Endothelial cell of umbilical vein (primary cell): Measurements from ENCODE around the gene PLD1. TPM values are rescaled to one million over a fixed set of nuclear protein-coding genes. Genes with fewer than 3 reads are reported as not detected.

ENCODE experiments used
- BruUV-seq: library from RNA; stranded (reverse); fragments of 400-500 nt; replicated peaks from 2 replicates; lab custom pipeline; 2021; lab: Mats Ljungman, UMichigan
- CTCF ChIA-PET: fragments of 300-600, 350-600 bp; sonication (Branson Sonifier 250); formaldehyde crosslinking; loops from one replicate; lab custom pipeline; 2021; ENCODE audit warnings: antibody characterized with exemption, inconsistent platforms; lab: Charles Lee
- POLR2A ChIA-PET: fragments of 300-600, 350-600 bp; sonication (Branson Sonifier 250); formaldehyde crosslinking; loops from one replicate; lab custom pipeline; 2021; ENCODE audit warnings: antibody characterized with exemption, inconsistent platforms; lab: Charles Lee
- DNase-seq: peaks from one replicate; pipeline ENCODE4 v3.0.0-alpha.2; 2011; ENCODE audit warnings: low read depth, low spot score
- FAIRE-seq: peaks from 2 replicates; lab custom pipeline; 2011; peaks lifted over from hg19 to GRCh38; lab: Jason Lieb, UNC
- H2AFZ ChIP-seq: 2 replicates; pipeline ENCODE4 v1.6.0; 2012; ENCODE audit warnings: low read depth, low read length, control low read depth, inconsistent platforms
- H3K27ac ChIP-seq: 2 replicates; pipeline ENCODE4 v1.5.1; 2011; ENCODE audit warnings: low read depth, mild to moderate bottlenecking, control low read depth, low read length, moderate library complexity; ENCODE audit not compliant: insufficient read depth
- H3K27me3 ChIP-seq, 2 experiments: 2 replicates each; pipeline versions ENCODE4 v1.6.0 to v1.6.1; 2011; ENCODE audit warnings: low read length in 2 of 2, mixed read lengths in 1 of 2; ENCODE audit not compliant: control insufficient read depth in 2 of 2, insufficient read depth in 2 of 2
- H3K36me3 ChIP-seq, 2 experiments: 2 replicates in 1 of 2; 3 replicates in 1 of 2; pipeline ENCODE4 v1.5.1; 2011; ENCODE audit warnings: low read length in 2 of 2, mild to moderate bottlenecking in 1 of 2, moderate library complexity in 1 of 2; ENCODE audit not compliant: control insufficient read depth in 2 of 2, insufficient read depth in 2 of 2; ENCODE audit errors: extremely low read depth in 1 of 2
- H3K4me1 ChIP-seq: 3 replicates; pipeline ENCODE4 v1.5.1; 2011; ENCODE audit warnings: mild to moderate bottlenecking, low read length; ENCODE audit not compliant: control insufficient read depth, insufficient read depth; ENCODE audit errors: extremely low read depth
- H3K4me2 ChIP-seq: 2 replicates; pipeline ENCODE4 v1.6.1; 2011; ENCODE audit warnings: low read length, control low read depth, mixed read lengths; ENCODE audit not compliant: insufficient read depth
- H3K4me3 ChIP-seq, 3 experiments: fragments of 200-600 bp in 1 of 3; sonication (generic), shearing (Covaris generic) in 1 of 3; replicated peaks in 1 of 3; 2 replicates each; pipeline ENCODE4 v1.5.1; 2011 to 2016; ENCODE audit warnings: control low read depth in 3 of 3, low read length in 3 of 3, mild to moderate bottlenecking in 2 of 3, inconsistent platforms in 1 of 3, low read depth in 1 of 3, moderate library complexity in 1 of 3; ENCODE audit not compliant: insufficient read depth in 1 of 3
- H3K79me2 ChIP-seq: 2 replicates; pipeline ENCODE4 v1.6.0; 2012; ENCODE audit warnings: low read length, inconsistent platforms; ENCODE audit not compliant: control insufficient read depth, insufficient read depth
- H3K9ac ChIP-seq: replicated peaks from 2 replicates; pipeline ENCODE3; 2011; ENCODE audit warnings: low read length, control low read depth; ENCODE audit not compliant: insufficient read depth; ENCODE audit errors: extremely low read depth
- H3K9me1 ChIP-seq: replicated peaks from 3 replicates; pipeline ENCODE4 v1.6.0; 2011; ENCODE audit warnings: mild to moderate bottlenecking, low read length; ENCODE audit not compliant: control insufficient read depth, insufficient read depth; ENCODE audit errors: extremely low read depth
- H3K9me3 ChIP-seq: replicated peaks from 2 replicates; pipeline ENCODE4 v1.5.1; 2012; ENCODE audit warnings: low read length, inconsistent platforms; ENCODE audit not compliant: control insufficient read depth, insufficient read depth
- H4K20me1 ChIP-seq: replicated peaks from 2 replicates; pipeline ENCODE3; 2011; ENCODE audit warnings: mild to moderate bottlenecking, low read length; ENCODE audit not compliant: control insufficient read depth, insufficient read depth; ENCODE audit errors: extremely low read depth
- CTCF ChIP-seq, 2 donors: IDR thresholded peaks; 1 replicate in 1 of 2; 2 replicates in 1 of 2; pipeline ENCODE4 v1.5.1; 2011; ENCODE audit warnings: low read length in 2 of 2, mild to moderate bottlenecking in 2 of 2, moderate library complexity in 2 of 2, control low read depth in 1 of 2, inconsistent platforms in 1 of 2, low read depth in 1 of 2; ENCODE audit not compliant: insufficient read depth in 1 of 2; ENCODE audit errors: extremely low read depth in 1 of 2
- EZH2 ChIP-seq: IDR thresholded peaks from 2 replicates; pipeline ENCODE4 v1.6.1; 2012; ENCODE audit warnings: borderline replicate concordance, low read depth, mild to moderate bottlenecking, moderate library complexity, low read length, inconsistent platforms; ENCODE audit not compliant: severe bottlenecking
- FOS ChIP-seq: IDR thresholded peaks from 2 replicates; pipeline ENCODE4 v1.6.1; 2011; ENCODE audit warnings: mild to moderate bottlenecking, low read length, moderate library complexity, borderline replicate concordance; ENCODE audit not compliant: insufficient read depth
- GATA2 ChIP-seq: IDR thresholded peaks from 2 replicates; pipeline ENCODE4 v1.7.0; 2011; ENCODE audit warnings: low read depth, mild to moderate bottlenecking, moderate library complexity, mixed read lengths, low read length; ENCODE audit not compliant: insufficient read length, insufficient read depth
- JUN ChIP-seq: IDR thresholded peaks from 2 replicates; pipeline ENCODE4 v1.6.1; 2011; ENCODE audit warnings: borderline replicate concordance, low read depth; ENCODE audit not compliant: insufficient read length, insufficient read depth
- MAX ChIP-seq: IDR thresholded peaks from 2 replicates; pipeline ENCODE4 v1.6.1; 2011; ENCODE audit not compliant: insufficient read depth, insufficient read length
- MYC ChIP-seq: IDR thresholded peaks from one replicate; pipeline ENCODE4 v1.6.1; 2011; ENCODE audit warnings: mild to moderate bottlenecking, low read depth, low read length
- POLR2A ChIP-seq: IDR thresholded peaks from 2 replicates; pipeline ENCODE4 v1.6.1; 2012; ENCODE audit warnings: low read depth, mild to moderate bottlenecking, control low read depth, low read length
- POLR2AphosphoS5 ChIP-seq: IDR thresholded peaks from 2 replicates; pipeline ENCODE4 v1.6.1; 2012; ENCODE audit warnings: low read depth, mild to moderate bottlenecking, control low read depth, low read length, moderate library complexity; ENCODE audit not compliant: insufficient read depth
- dilution Hi-C: fragments of 300-500 bp; cut with MboI; formaldehyde crosslinking; loops from one replicate; pipeline ENCODE4 v1.15.0; 2019; ENCODE audit warnings: low sequenced_read_pairs; ENCODE audit not compliant: extremely low pct_ligation_motif_present
- intact Hi-C: fragments of 100-400 bp; cut with micrococcal nuclease; formaldehyde crosslinking; loops from one replicate; pipeline ENCODE4 v1.10.0; 2022
- polyA plus RNA-seq, 4 experiments: library from polyadenylated mRNA; depleted of rRNA in 3 of 4; stranded (reverse) in 3 of 4; unstranded in 1 of 4; fragments of >200 nt; gene quantifications; 2 replicates each; pipeline versions ENCODE4 v1.2.1 to v1.2.3, GENCODE V29; 2011 to 2012; ENCODE audit warnings: missing spikeins in 1 of 4
- total RNA-seq: library from RNA; stranded (reverse); gene quantifications from 2 replicates; pipeline ENCODE4 v1.2.3, GENCODE V29; 2021

The PLD1 gene
- total and polyA plus RNA-seq, 2 donors (not counting 3 experiments of a cell fraction or from before 2014, with no cell fraction given): 42.0 to 108 TPM

- H3K4me3 ChIP-seq: no peak overlapping the region
- no peaks in the 10 kb centered on the region for H3K27me3 ChIP-seq
- TF ChIP-seq POLR2AphosphoS5: no peak
- no peak for TF ChIP-seq MAX
- TF ChIP-seq GATA2: no peak
- no peak for TF ChIP-seq POLR2A
- TF ChIP-seq FOS: no peak
- TF ChIP-seq MYC: no peak
- no peak for TF ChIP-seq EZH2
- TF ChIP-seq JUN: no peak
- TF ChIP-seq CTCF (IDR thresholded peaks at IDR 0.05; ENCODE audit: extremely low read depth in 1 of 2, insufficient read depth in 1 of 2, low read depth in 1 of 2, low read length in 2 of 2): no peak
- H3K79me2 ChIP-seq: peaks cover 50% of the 10 kb centered on the region
- ChIA-PET POLR2A (interaction anchor here (0.6 to 2.6 kb wide), 3 partner anchors 14 to 24 kb away, joined by 3 to 11 read pairs (median 3); no protein-coding TSS in a partner anchor), CTCF (interaction anchor here (1.0 to 3.0 kb wide), 6 partner anchors 15 to 24 kb away, joined by 3 to 15 read pairs (median 6); no protein-coding TSS in a partner anchor)
- peak overlapping the region; percentile 74 for H3K9ac ChIP-seq
- dilution Hi-C loops (no loop called here), intact Hi-C loops (loop anchor here (1.0 to 2.0 kb wide), 5 partner anchors 17 to 234 kb away; partner anchors contain the start of gene FNDC3B)
- H2AFZ ChIP-seq: no peak overlapping the region
- no peaks in the 10 kb centered on the region for H4K20me1 ChIP-seq
- H3K9me3 ChIP-seq: no peaks in the 10 kb centered on the region
- FAIRE-seq: no peak
- H3K4me1 ChIP-seq: peaks cover 74% of the 10 kb centered on the region
- no TSS peak for BruUV-seq
- no peak for DNase-seq
- H3K36me3 ChIP-seq: no peaks in the 10 kb centered on the region
- H3K9me1 ChIP-seq: no peaks in the 10 kb centered on the region
- peak overlapping the region; percentile 74 for H3K4me2 ChIP-seq
- peak overlapping the region; percentile 97 for H3K27ac ChIP-seq
These were observed 4.6 kb downstream of the PLD1 start for GRCh38 chr3:171805687-171806086.
